Activated CD4-positive, alpha-beta T cell treated with anti-CD3 and anti-CD28 coated beads, Interleukin-2, amount 10 ng/mL, durations not matched to agents 24 days and 14 days (primary cell): Measurements from ENCODE around the gene ANKAR. TPM values are rescaled to one million over a fixed set of nuclear protein-coding genes. Genes with fewer than 3 reads are reported as not detected.
A peak's percentile ranks its signal among the peaks of the same experiment; 100 is the strongest.
"Not testable (repeated sequence)": the region's sequence is repeated elsewhere in the genome, so short reads cannot be mapped to it uniquely, and the experiment has no call there.

Experiments used
- DNase-seq: peaks from one replicate; pipeline ENCODE4 v3.0.0; 2022
- H3K27ac Mint-ChIP-seq: one replicate; pipeline ENCODE4 v1.8.0; 2022; ENCODE audit warnings: mild to moderate bottlenecking, mixed read lengths
- H3K27me3 Mint-ChIP-seq: one replicate; pipeline ENCODE4 v1.8.0; 2022; ENCODE audit warnings: mixed read lengths
- H3K36me3 Mint-ChIP-seq: one replicate; pipeline ENCODE4 v1.8.0; 2022; ENCODE audit warnings: low read depth, mild to moderate bottlenecking, mixed read lengths
- H3K4me1 Mint-ChIP-seq: one replicate; pipeline ENCODE4 v1.8.0; 2021; ENCODE audit warnings: mixed read lengths
- H3K4me3 Mint-ChIP-seq: one replicate; pipeline ENCODE4 v1.8.0; 2022; ENCODE audit warnings: mild to moderate bottlenecking, moderate library complexity, mixed read lengths
- H3K9me3 Mint-ChIP-seq: one replicate; pipeline ENCODE4 v1.8.0; 2021; ENCODE audit warnings: mixed read lengths
- intact Hi-C: fragments of 100-400 bp; cut with micrococcal nuclease; formaldehyde crosslinking; loops from one replicate; pipeline ENCODE4 v1.15.1; 2023
- total RNA-seq: library from RNA; stranded (reverse); gene quantifications from 2 replicates; pipeline ENCODE4 v1.2.3, GENCODE V29; 2022

The ANKAR gene
- total RNA-seq, 1 donor from 2014 or later: 3.4 TPM

GRCh38 chr2:189648846-189649509 lies 25.5 kb upstream of the ANKAR start:
- Mint-ChIP-seq H3K27me3 (peaks cover 2% of the 10 kb centered on the region), H3K4me1 (no peaks in the 10 kb centered on the region), H3K36me3 (peaks cover 4% of the 10 kb centered on the region), H3K27ac (no peak overlapping the region), H3K9me3 (peaks cover 13% of the 10 kb centered on the region), H3K4me3 (no peak overlapping the region)
- intact Hi-C loops: no loop called here
- no peak for DNase-seq

- intact Hi-C loops: no loop called here
- no peak for DNase-seq
- H3K36me3 Mint-ChIP-seq: peaks cover 4% of the 10 kb centered on the region
- H3K4me3 Mint-ChIP-seq: no peak overlapping the region
- peaks cover 20% of the 10 kb centered on the region for H3K9me3 Mint-ChIP-seq
- no peaks in the 10 kb centered on the region for H3K27me3 Mint-ChIP-seq
- H3K27ac Mint-ChIP-seq: no peak overlapping the region
- H3K4me1 Mint-ChIP-seq: peaks cover 2% of the 10 kb centered on the region
These were observed 23.2 kb upstream of the ANKAR start for GRCh38 chr2:189651284-189651683.

GRCh38 chr2:189653464-189653863 lies 21.0 kb upstream of the ANKAR start:
- intact Hi-C loops: not testable (repeated sequence)

GRCh38 chr2:189654641-189655040 lies 19.8 kb upstream of the ANKAR start:
- H3K9me3 Mint-ChIP-seq: peaks cover 20% of the 10 kb centered on the region
- no peaks in the 10 kb centered on the region for H3K27me3 Mint-ChIP-seq
- intact Hi-C loops: no loop called here

More at GRCh38 chr2:189653464-189653863, 21.0 kb upstream of the ANKAR start:
- not testable (repeated sequence) for H3K27ac Mint-ChIP-seq, H3K36me3 Mint-ChIP-seq, DNase-seq, H3K4me3 Mint-ChIP-seq, H3K27me3 Mint-ChIP-seq
- peaks cover 20% of the 10 kb centered on the region for H3K9me3 Mint-ChIP-seq
- H3K4me1 Mint-ChIP-seq: peaks cover 17% of the 10 kb centered on the region

GRCh38 chr2:189657867-189658266 lies 16.6 kb upstream of the ANKAR start:
- Mint-ChIP-seq H3K9me3 (peaks cover 8% of the 10 kb centered on the region), H3K4me1 (peaks cover 30% of the 10 kb centered on the region), H3K27ac (peak overlapping the region; percentile 88), H3K27me3 (no peaks in the 10 kb centered on the region), H3K4me3 (peak overlapping the region; percentile 68), H3K36me3 (peaks cover under 1% of the 10 kb centered on the region)
- intact Hi-C loops: loop anchor here (1.0 kb wide), 1 partner anchor 17 kb away; no protein-coding TSS in a partner anchor
- DNase-seq: peak; percentile 89

More at GRCh38 chr2:189654641-189655040, 19.8 kb upstream of the ANKAR start:
- no peak for DNase-seq
- no peak overlapping the region for H3K4me3 Mint-ChIP-seq
- no peak overlapping the region for H3K27ac Mint-ChIP-seq
- H3K36me3 Mint-ChIP-seq: peaks cover 4% of the 10 kb centered on the region
- H3K4me1 Mint-ChIP-seq: peaks cover 23% of the 10 kb centered on the region

- Mint-ChIP-seq H3K9me3 (peaks cover 6% of the 10 kb centered on the region), H3K27me3 (no peaks in the 10 kb centered on the region), H3K4me3 (peak overlapping the region; percentile 68), H3K4me1 (peaks cover 35% of the 10 kb centered on the region), H3K27ac (peak overlapping the region; percentile 88), H3K36me3 (peaks cover 4% of the 10 kb centered on the region)
- DNase-seq: peak; percentile 70
- intact Hi-C loops: loop anchor here (1.0 kb wide), 1 partner anchor 17 kb away; no protein-coding TSS in a partner anchor
These were observed 15.9 kb upstream of the ANKAR start for GRCh38 chr2:189658306-189659212.

- Mint-ChIP-seq H3K9me3 (no peaks in the 10 kb centered on the region), H3K27me3 (no peaks in the 10 kb centered on the region), H3K4me1 (peaks cover 42% of the 10 kb centered on the region), H3K4me3 (no peak overlapping the region), H3K36me3 (peaks cover 14% of the 10 kb centered on the region), H3K27ac (no peak overlapping the region)
- DNase-seq: no peak
- intact Hi-C loops: loop anchor here (2.0 to 5.0 kb wide), 4 partner anchors 91 to 1363 kb away; partner anchors contain the start of genes HIBCH and WDR75
These were observed 14.7 kb upstream of the ANKAR start for GRCh38 chr2:189659734-189660133.

- no peaks in the 10 kb centered on the region for H3K9me3 Mint-ChIP-seq
- H3K4me1 Mint-ChIP-seq: peaks cover 42% of the 10 kb centered on the region
- H3K4me3 Mint-ChIP-seq: no peak overlapping the region
- H3K36me3 Mint-ChIP-seq: peaks cover 16% of the 10 kb centered on the region
- H3K27ac Mint-ChIP-seq: no peak overlapping the region
- no peaks in the 10 kb centered on the region for H3K27me3 Mint-ChIP-seq
- DNase-seq: no peak
- intact Hi-C loops: loop anchor here (1.0 to 5.0 kb wide), 9 partner anchors 14 to 1362 kb away; partner anchors contain the start of genes ANKAR, HIBCH, ORMDL1 and OSGEPL1
These were observed 13.7 kb upstream of the ANKAR start for GRCh38 chr2:189660803-189661147.

- H3K4me3 Mint-ChIP-seq: no peak within 1 kb of the TSS
- intact Hi-C loops: loop anchor here (1.0 to 5.0 kb wide), 9 partner anchors 13 to 1361 kb away; partner anchors contain the start of genes ANKAR, HIBCH, ORMDL1 and OSGEPL1
- no peaks in the 10 kb centered on the region for H3K9me3 Mint-ChIP-seq
- peaks cover 21% of the 10 kb centered on the region for H3K36me3 Mint-ChIP-seq
- no peaks in the 10 kb centered on the region for H3K27me3 Mint-ChIP-seq
- no peak within 1 kb of the TSS for H3K27ac Mint-ChIP-seq
- peak; percentile 100 for DNase-seq
- peaks cover 42% of the 10 kb centered on the region for H3K4me1 Mint-ChIP-seq
These were observed 13.1 kb upstream of the ANKAR start, which contains the start of gene ASNSD1 for GRCh38 chr2:189661148-189661956. TSS of gene ASNSD1 (plus strand) at chr2:189661459. CDS start at chr2:189666133, 4,674 bp downstream.

- DNase-seq: no peak
- peaks cover 41% of the 10 kb centered on the region for H3K4me1 Mint-ChIP-seq
- intact Hi-C loops: loop anchor here (1.0 to 5.0 kb wide), 9 partner anchors 12 to 1361 kb away; partner anchors contain the start of genes ANKAR, HIBCH, ORMDL1 and OSGEPL1
- H3K27me3 Mint-ChIP-seq: no peaks in the 10 kb centered on the region
- no peak overlapping the region for H3K27ac Mint-ChIP-seq
- H3K4me3 Mint-ChIP-seq: no peak overlapping the region
- H3K9me3 Mint-ChIP-seq: no peaks in the 10 kb centered on the region
- peaks cover 25% of the 10 kb centered on the region for H3K36me3 Mint-ChIP-seq
These were observed 12.5 kb upstream of the ANKAR start for GRCh38 chr2:189661957-189662321.

- Mint-ChIP-seq H3K9me3 (no peaks in the 10 kb centered on the region), H3K4me1 (peaks cover 38% of the 10 kb centered on the region), H3K27ac (no peak overlapping the region), H3K27me3 (no peaks in the 10 kb centered on the region), H3K4me3 (no peak overlapping the region), H3K36me3 (peaks cover 33% of the 10 kb centered on the region)
- intact Hi-C loops: loop anchor here (5.0 kb wide), 1 partner anchor 655 kb away; the partner anchor contains the start of gene HIBCH
- DNase-seq: no peak
These were observed 11.7 kb upstream of the ANKAR start for GRCh38 chr2:189662669-189663226.

GRCh38 chr2:189663319-189663718 lies 11.2 kb upstream of the ANKAR start:
- intact Hi-C loops: loop anchor here (5.0 kb wide), 1 partner anchor 654 kb away; the partner anchor contains the start of gene HIBCH
- H3K4me3 Mint-ChIP-seq, H3K27ac Mint-ChIP-seq, H3K9me3 Mint-ChIP-seq, H3K27me3 Mint-ChIP-seq, DNase-seq: not testable (repeated sequence)
- Mint-ChIP-seq H3K4me1 (peaks cover 33% of the 10 kb centered on the region), H3K36me3 (peaks cover 36% of the 10 kb centered on the region)

GRCh38 chr2:189669913-189670312 lies 4.6 kb upstream of the ANKAR start:
- peaks cover 23% of the 10 kb centered on the region for H3K4me1 Mint-ChIP-seq
- H3K36me3 Mint-ChIP-seq: peaks cover 55% of the 10 kb centered on the region
- no peak for DNase-seq
- H3K4me3 Mint-ChIP-seq: no peak overlapping the region
- intact Hi-C loops: no loop called here
- H3K27ac Mint-ChIP-seq: no peak overlapping the region
- no peaks in the 10 kb centered on the region for H3K27me3 Mint-ChIP-seq
- H3K9me3 Mint-ChIP-seq: no peaks in the 10 kb centered on the region
